GM12878 (cell line): ENCODE results near the gene ETV6. TPM values are rescaled to one million over a fixed set of nuclear protein-coding genes. Genes with fewer than 3 reads are reported as not detected.
A peak's percentile ranks its signal among the peaks of the same experiment; 100 is the strongest.

ENCODE experiments used
- BCL3 ChIP-seq: IDR thresholded peaks from 2 replicates; pipeline ENCODE4 v1.6.1; 2011; ENCODE audit warnings: borderline replicate concordance, low read depth, mild to moderate bottlenecking, moderate library complexity, low read length; ENCODE audit not compliant: insufficient read depth, poor library complexity, severe bottlenecking
- HSF1 ChIP-seq: fragments of 150-350 bp; IDR thresholded peaks from 2 replicates; pipeline ENCODE4 v1.6.1; 2014; ENCODE audit warnings: mild to moderate bottlenecking, low read depth, low read length
- MEF2A ChIP-seq: IDR thresholded peaks from 2 replicates; pipeline ENCODE4 v1.6.1; 2011; ENCODE audit warnings: low read depth, mild to moderate bottlenecking, low read length, moderate library complexity; ENCODE audit not compliant: insufficient read depth
- MLLT1 ChIP-seq: fragments of 450-650 bp; IDR thresholded peaks from 2 replicates; pipeline ENCODE4 v1.6.1; 2016; ENCODE audit warnings: mild to moderate bottlenecking
- NFIC ChIP-seq: IDR thresholded peaks from 2 replicates; pipeline ENCODE4 v1.6.1; 2012; ENCODE audit warnings: low read depth, mild to moderate bottlenecking, inconsistent platforms, low read length, moderate library complexity
- NFYB ChIP-seq: IDR thresholded peaks from 2 replicates; pipeline ENCODE4 v1.6.1; 2011; ENCODE audit warnings: low read depth, mild to moderate bottlenecking, low read length, improper control_type of control experiment, moderate library complexity; ENCODE audit not compliant: insufficient read depth
- SKIL ChIP-seq: fragments of 450-650 bp; IDR thresholded peaks from 2 replicates; pipeline ENCODE4 v1.6.1; 2017; ENCODE audit warnings: mild to moderate bottlenecking, low read depth, inconsistent platforms; ENCODE audit not compliant: poor library complexity, severe bottlenecking
- SMAD5 ChIP-seq: IDR thresholded peaks from 2 replicates; pipeline ENCODE4 v1.6.1; 2016; ENCODE audit warnings: antibody characterized with exemption, low read depth
- TCF7 ChIP-seq: IDR thresholded peaks from 2 replicates; pipeline ENCODE4 v1.6.1; 2014; ENCODE audit warnings: antibody characterized with exemption, borderline replicate concordance
- USF2 ChIP-seq: IDR thresholded peaks from 2 replicates; pipeline ENCODE4 v1.6.1; 2011; ENCODE audit warnings: low read depth, low read length, improper control_type of control experiment, borderline replicate concordance
- YY1 ChIP-seq: IDR thresholded peaks from 2 replicates; pipeline ENCODE4 v1.6.1; 2011; ENCODE audit warnings: low read depth, mild to moderate bottlenecking, low read length
- ZNF217 ChIP-seq: fragments of 450-650 bp; IDR thresholded peaks from 2 replicates; pipeline ENCODE4 v1.6.1; 2017; ENCODE audit warnings: antibody characterized with exemption, mild to moderate bottlenecking
- ZNF622 ChIP-seq: fragments of 450-650 bp; IDR thresholded peaks from 2 replicates; pipeline ENCODE4 v1.6.1; 2017; ENCODE audit warnings: mild to moderate bottlenecking, inconsistent platforms
- polyA plus RNA-seq, 11 experiments: library from polyadenylated mRNA; depleted of rRNA in 4 of 11; unstranded in 6 of 11; stranded (reverse) in 5 of 11; fragments of >200 nt; fragmentation: Nextera tagmentation in 4 of 11; fragmentation: Illumina TruSeq in 1 of 11; extraction: Ambion mirVana in 4 of 11; extraction: Trizol in 1 of 11; gene quantifications; 1 replicate in 1 of 11; 2 replicates in 10 of 11; pipeline versions ENCODE4 v1.2.1 to v1.2.3, GENCODE V29; 2011 to 2016; ENCODE audit warnings: inconsistent platforms in 2 of 11, missing spikeins in 2 of 11, low read depth in 1 of 11
- total RNA-seq, 4 experiments: library from RNA; depleted of rRNA in 3 of 4; stranded (reverse); fragments of >200 nt in 3 of 4; fragmentation: Illumina TruSeq in 1 of 4; extraction: Trizol in 1 of 4; gene quantifications; 2 replicates each; pipeline versions ENCODE4 v1.2.1 to v1.2.3, GENCODE V29; 2013 to 2021
- TF ChIP-seq, protein P1 (sequence below), 3 experiments: IDR thresholded peaks in 2 of 3; conservative IDR thresholded peaks in 1 of 3; 2 replicates each; pipeline ENCODE4 v1.5.1; 2011; ENCODE audit warnings: low read depth in 3 of 3, low read length in 3 of 3, mild to moderate bottlenecking in 3 of 3, control low read depth in 2 of 3, moderate library complexity in 2 of 3, inconsistent platforms in 1 of 3, mixed read lengths in 1 of 3; ENCODE audit not compliant: control insufficient read depth in 2 of 3, insufficient read depth in 1 of 3; ENCODE audit errors: extremely low read depth in 1 of 3

ETV6 gene
- total and polyA plus RNA-seq, 10 of the 15 experiments (the other 5 are each of a cell fraction or from before 2014, with no cell fraction given) = 6.6 to 74.8 (median 24.6) TPM

DNA sequence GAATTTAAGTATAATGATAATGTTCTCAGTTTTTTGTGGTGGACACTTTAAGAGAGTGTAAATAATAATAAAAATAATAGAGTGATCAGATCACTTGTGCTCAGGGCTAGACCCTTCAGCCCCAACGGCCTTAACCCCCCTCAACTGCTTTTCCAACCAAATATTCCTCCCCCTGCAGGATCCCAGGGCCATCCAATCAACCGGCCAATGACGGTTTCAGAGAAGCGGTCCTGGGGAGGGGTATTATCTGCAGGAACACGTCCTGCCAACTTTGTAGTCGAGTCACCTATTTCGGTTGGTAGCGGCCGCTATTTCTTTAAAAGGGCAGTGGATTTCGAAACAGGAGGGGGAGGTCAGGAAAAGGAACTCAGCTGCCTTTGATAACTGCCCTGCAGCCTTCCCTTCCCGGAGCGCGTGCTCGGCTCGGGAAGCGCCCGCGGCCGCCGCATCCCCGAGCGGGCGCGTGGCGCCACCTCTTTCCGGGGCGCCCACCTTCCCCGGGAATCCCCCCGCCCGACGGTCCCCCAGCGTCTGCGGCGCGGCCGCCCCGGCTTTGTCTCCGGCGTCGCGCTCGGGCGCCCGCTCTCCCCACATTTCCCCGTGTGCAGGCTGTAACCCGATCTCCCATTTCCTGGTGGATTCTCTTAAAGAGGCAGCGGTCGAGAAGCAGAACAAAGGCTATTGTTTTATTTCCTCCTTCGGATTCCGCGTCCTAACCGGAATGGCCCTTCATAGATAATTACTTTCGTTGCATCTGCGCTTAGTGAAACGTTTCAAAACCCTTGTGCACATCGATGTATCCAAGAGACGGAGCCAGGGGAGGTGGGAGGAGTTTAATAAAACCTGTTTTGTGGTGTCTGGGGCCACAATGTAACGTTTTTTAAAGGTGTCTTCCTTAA lies 711 bp upstream of the ETV6 start (continued):
- TF ChIP-seq BCL3 (peak; percentile 82), SKIL (no peak), TCF7 (no peak), YY1 (peak; percentile 39; the same call in 1 of the 2 replicates), USF2 (no peak), NFYB (no peak), HSF1 (no peak), ZNF622 (no peak), NFIC (peak; percentile 56), SMAD5 (0 out of 2 replicates have a peak, but pooled peaks have one; percentile 22), MEF2A (0 out of 2 replicates have a peak, but pooled peaks have one; percentile 46), ZNF217 (peak; percentile 48; the same call in 1 of the 2 replicates), MLLT1 (peak; percentile 94)
- TF ChIP-seq, protein P1, sequence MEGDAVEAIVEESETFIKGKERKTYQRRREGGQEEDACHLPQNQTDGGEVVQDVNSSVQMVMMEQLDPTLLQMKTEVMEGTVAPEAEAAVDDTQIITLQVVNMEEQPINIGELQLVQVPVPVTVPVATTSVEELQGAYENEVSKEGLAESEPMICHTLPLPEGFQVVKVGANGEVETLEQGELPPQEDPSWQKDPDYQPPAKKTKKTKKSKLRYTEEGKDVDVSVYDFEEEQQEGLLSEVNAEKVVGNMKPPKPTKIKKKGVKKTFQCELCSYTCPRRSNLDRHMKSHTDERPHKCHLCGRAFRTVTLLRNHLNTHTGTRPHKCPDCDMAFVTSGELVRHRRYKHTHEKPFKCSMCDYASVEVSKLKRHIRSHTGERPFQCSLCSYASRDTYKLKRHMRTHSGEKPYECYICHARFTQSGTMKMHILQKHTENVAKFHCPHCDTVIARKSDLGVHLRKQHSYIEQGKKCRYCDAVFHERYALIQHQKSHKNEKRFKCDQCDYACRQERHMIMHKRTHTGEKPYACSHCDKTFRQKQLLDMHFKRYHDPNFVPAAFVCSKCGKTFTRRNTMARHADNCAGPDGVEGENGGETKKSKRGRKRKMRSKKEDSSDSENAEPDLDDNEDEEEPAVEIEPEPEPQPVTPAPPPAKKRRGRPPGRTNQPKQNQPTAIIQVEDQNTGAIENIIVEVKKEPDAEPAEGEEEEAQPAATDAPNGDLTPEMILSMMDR (IDR thresholded peaks at IDR 0.05 in 2 of 3, conservative IDR thresholded peaks at IDR 0.05 in 1 of 3; ENCODE audit: control insufficient read depth in 2 of 3, extremely low read depth in 1 of 3, insufficient read depth in 1 of 3, low read depth in 3 of 3, low read length in 3 of 3) = no peak
